H9 (cell line): Measurements from ENCODE around the gene ACRV1. TPM values are rescaled to one million over a fixed set of nuclear protein-coding genes. Genes with fewer than 3 reads are reported as not detected.

Source experiments
- DNase-seq: peaks from one replicate; pipeline ENCODE4 v3.0.0-alpha.2; 2017
- H2AFZ ChIP-seq: one replicate; pipeline ENCODE4 v1.6.1; 2013; ENCODE audit warnings: mild to moderate bottlenecking, low read length, control low read depth, moderate library complexity
- H2AK5ac ChIP-seq: 2 replicates; pipeline ENCODE4 v1.6.1; 2013; ENCODE audit warnings: low read length, control low read depth, mixed read lengths; ENCODE audit not compliant: insufficient read length
- H2BK120ac ChIP-seq: one replicate; pipeline ENCODE4 v1.6.1; 2013; ENCODE audit warnings: low read depth, mild to moderate bottlenecking, low read length, control low read depth, inconsistent platforms; ENCODE audit not compliant: poor library complexity, severe bottlenecking
- H2BK12ac ChIP-seq: 2 replicates; pipeline ENCODE4 v1.6.1; 2013; ENCODE audit warnings: low read length, control low read depth, mixed read lengths, low read depth; ENCODE audit not compliant: insufficient read length
- H2BK15ac ChIP-seq: 2 replicates; pipeline ENCODE4 v1.6.1; 2013; ENCODE audit warnings: low read depth, low read length, control low read depth
- H2BK20ac ChIP-seq: one replicate; pipeline ENCODE4 v1.6.1; 2013; ENCODE audit warnings: low read depth, mild to moderate bottlenecking, low read length, control low read depth, inconsistent platforms; ENCODE audit not compliant: poor library complexity, severe bottlenecking
- H2BK5ac ChIP-seq: 2 replicates; pipeline ENCODE4 v1.6.1; 2013; ENCODE audit warnings: low read length, control low read depth, mixed read lengths; ENCODE audit not compliant: insufficient read length
- H3K14ac ChIP-seq: 2 replicates; pipeline ENCODE4 v1.6.1; 2013; ENCODE audit warnings: low read length, control low read depth; ENCODE audit not compliant: insufficient read depth
- H3K18ac ChIP-seq: 2 replicates; pipeline ENCODE4 v1.6.1; 2013; ENCODE audit warnings: low read depth, mild to moderate bottlenecking, mixed read lengths, low read length, control low read depth; ENCODE audit not compliant: insufficient read length
- H3K23ac ChIP-seq: 2 replicates; pipeline ENCODE4 v1.6.1; 2013; ENCODE audit warnings: low read length, control low read depth, mixed read lengths, low read depth; ENCODE audit not compliant: insufficient read length
- H3K23me2 ChIP-seq: 2 replicates; pipeline ENCODE4 v1.6.1; 2013; ENCODE audit warnings: low read depth, mild to moderate bottlenecking, mixed read lengths, low read length, control low read depth; ENCODE audit not compliant: insufficient read length, poor library complexity, severe bottlenecking
- H3K27ac ChIP-seq: 2 replicates; pipeline ENCODE4 v1.5.1; 2013; ENCODE audit warnings: low read length, control low read depth, mixed read lengths, low read depth; ENCODE audit not compliant: insufficient read length
- H3K27me3 ChIP-seq: 2 replicates; pipeline ENCODE4 v1.6.1; 2013; ENCODE audit warnings: low read length, control low read depth, inconsistent platforms; ENCODE audit not compliant: insufficient read depth
- H3K4ac ChIP-seq: 2 replicates; pipeline ENCODE4 v1.6.1; 2013; ENCODE audit warnings: low read depth, mild to moderate bottlenecking, control low read depth, inconsistent platforms, low read length, moderate library complexity
- H3K4me1 ChIP-seq: 2 replicates; pipeline ENCODE4 v1.6.1; 2013; ENCODE audit warnings: low read length, control low read depth, inconsistent platforms; ENCODE audit not compliant: insufficient read depth
- H3K4me2 ChIP-seq: 2 replicates; pipeline ENCODE4 v1.6.1; 2013; ENCODE audit warnings: low read length, control low read depth, mixed read lengths; ENCODE audit not compliant: insufficient read length, insufficient read depth
- H3K56ac ChIP-seq: 2 replicates; pipeline ENCODE4 v1.6.1; 2013; ENCODE audit warnings: low read depth, mild to moderate bottlenecking, mixed read lengths, low read length, control low read depth; ENCODE audit not compliant: insufficient read length
- H3K79me1 ChIP-seq: 2 replicates; pipeline ENCODE4 v1.6.1; 2013; ENCODE audit warnings: low read depth, mild to moderate bottlenecking, moderate library complexity, low read length, control low read depth, inconsistent platforms; ENCODE audit not compliant: insufficient read depth, poor library complexity, severe bottlenecking
- H3K79me2 ChIP-seq: 2 replicates; pipeline ENCODE4 v1.6.1; 2013; ENCODE audit warnings: low read length, control low read depth, inconsistent platforms; ENCODE audit not compliant: insufficient read depth
- H3K9ac ChIP-seq: 2 replicates; pipeline ENCODE4 v1.6.1; 2013; ENCODE audit warnings: low read length, control low read depth, mixed read lengths; ENCODE audit not compliant: insufficient read length; ENCODE audit errors: extremely low read depth
- H3K9me3 ChIP-seq: one replicate; pipeline ENCODE4 v1.6.1; 2013; ENCODE audit warnings: low read depth, low read length, inconsistent platforms; ENCODE audit not compliant: control insufficient read depth
- H3T11ph ChIP-seq: one replicate; pipeline ENCODE4 v1.6.1; 2013; ENCODE audit warnings: mild to moderate bottlenecking, low read length, control low read depth, inconsistent platforms
- H4K20me1 ChIP-seq: one replicate; pipeline ENCODE4 v1.6.1; 2013; ENCODE audit not compliant: control insufficient read depth, insufficient read length, insufficient read depth
- H4K5ac ChIP-seq: 2 replicates; pipeline ENCODE4 v1.6.1; 2013; ENCODE audit warnings: low read depth, mild to moderate bottlenecking, mixed read lengths, low read length, control low read depth; ENCODE audit not compliant: insufficient read length
- H4K8ac ChIP-seq: replicated peaks from 2 replicates; pipeline ENCODE4 v1.6.1; 2013; ENCODE audit warnings: low read length, control low read depth, mixed read lengths, low read depth; ENCODE audit not compliant: insufficient read length
- H4K91ac ChIP-seq: 2 replicates; pipeline ENCODE4 v1.6.1; 2013; ENCODE audit warnings: low read depth, mild to moderate bottlenecking, moderate library complexity, mixed read lengths, low read length, control low read depth; ENCODE audit not compliant: insufficient read length
- H3K27ac Mint-ChIP-seq, 3 experiments: 2 replicates in 2 of 3; 3 replicates in 1 of 3; pipeline ENCODE4 v1.8.0; 2020 to 2021; ENCODE audit warnings: mixed read lengths in 3 of 3, mild to moderate bottlenecking in 1 of 3, moderate library complexity in 1 of 3
- H3K27me3 Mint-ChIP-seq: 2 replicates; pipeline ENCODE4 v1.8.0; 2021; ENCODE audit warnings: low read depth, mild to moderate bottlenecking, moderate library complexity, mixed read lengths
- H3K36me3 Mint-ChIP-seq, 3 experiments: 2 replicates in 2 of 3; 3 replicates in 1 of 3; pipeline ENCODE4 v1.8.0; 2020 to 2021; ENCODE audit warnings: low read depth in 3 of 3, mixed read lengths in 3 of 3; ENCODE audit not compliant: insufficient read depth in 1 of 3
- H3K4me1 Mint-ChIP-seq, 2 experiments: 2 replicates each; pipeline ENCODE4 v1.8.0; 2020; ENCODE audit warnings: mixed read lengths in 2 of 2
- H3K4me3 Mint-ChIP-seq, 2 experiments: 2 replicates in 1 of 2; 3 replicates in 1 of 2; pipeline ENCODE4 v1.8.0; 2020 to 2021; ENCODE audit warnings: mild to moderate bottlenecking in 2 of 2, mixed read lengths in 2 of 2, moderate library complexity in 1 of 2
- H3K9me3 Mint-ChIP-seq, 2 experiments: 2 replicates in 1 of 2; 3 replicates in 1 of 2; pipeline ENCODE4 v1.8.0; 2020; ENCODE audit warnings: mild to moderate bottlenecking in 2 of 2, mixed read lengths in 2 of 2, moderate library complexity in 1 of 2
- WGBS: extraction: QIAGEN DNeasy Blood & Tissue Kit; methylation state at CpG from one replicate; pipeline ENCODE4 v1.1.7; 2013; ENCODE audit warnings: missing lambda C conversion rate, low lambda C conversion rate, mixed read lengths; ENCODE audit not compliant: insufficient read length; ENCODE audit errors: extremely low coverage; 5-methylcytosine and 5-hydroxymethylcytosine counted together
- total RNA-seq: library from RNA; stranded (reverse); gene quantifications from 2 replicates; pipeline ENCODE4 v1.2.1, GENCODE V29; 2021
- TF ChIP-seq, protein P1 (sequence below): fragments of 200-600 bp; sonication (generic); conservative IDR thresholded peaks from 3 replicates; pipeline ENCODE4 v1.8.0; 2021; ENCODE audit warnings: antibody characterized with exemption, mild to moderate bottlenecking

ACRV1 gene
- total RNA-seq, 1 experiment from 2014 or later: not detected

DNA sequence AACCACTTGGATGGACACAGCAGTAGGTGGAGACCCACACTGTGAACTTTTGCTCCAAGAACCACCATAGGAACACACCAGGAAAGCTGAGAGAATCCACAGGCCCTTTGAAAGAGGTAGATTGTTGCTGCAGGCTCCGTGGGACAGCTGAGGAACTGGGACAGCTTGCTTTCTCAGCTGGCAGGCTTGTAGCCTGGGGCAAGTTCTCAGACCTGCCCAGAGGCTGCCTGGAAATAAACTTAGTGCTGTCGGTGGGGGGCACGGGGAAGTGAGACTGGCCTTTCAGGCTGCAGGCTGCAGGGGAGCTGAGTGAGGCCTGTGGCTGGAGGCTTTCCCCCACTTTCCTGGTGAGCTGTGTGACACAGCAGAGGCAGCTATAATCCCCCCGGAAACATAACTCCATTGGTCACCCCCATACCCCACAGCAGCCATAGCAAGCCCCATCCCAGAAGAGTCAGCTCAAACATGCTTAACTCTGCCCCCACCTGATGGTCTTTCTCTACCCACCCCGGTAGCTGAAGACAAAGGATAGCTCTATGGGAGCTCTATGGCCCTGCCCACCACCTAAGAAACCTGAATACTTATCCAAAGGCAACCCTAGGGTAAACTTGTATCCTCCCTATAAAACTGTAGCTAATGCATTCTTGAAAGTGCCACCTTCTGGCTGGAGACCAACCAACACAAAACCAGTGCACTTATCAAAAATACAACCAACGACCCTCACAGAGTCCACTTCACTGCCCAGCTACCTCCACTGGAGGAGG is 21.4 kb upstream of the ACRV1 start:
- H3T11ph ChIP-seq: no peak overlapping the region
- H3K23ac ChIP-seq: no peak overlapping the region
- peaks cover 4% of the 10 kb centered on the region for H3K27me3 Mint-ChIP-seq
- no CpG with 5 or more reads among the region's 6 CpGs for WGBS
- no peak overlapping the region for H3K4me2 ChIP-seq
- H2BK15ac ChIP-seq: no peak overlapping the region
- H4K20me1 ChIP-seq: no peaks in the 10 kb centered on the region
- no peak overlapping the region for H3K18ac ChIP-seq
- H2AFZ ChIP-seq: no peak overlapping the region
- no peaks in the 10 kb centered on the region for H3K9me3 ChIP-seq
- peak; percentile 58 for DNase-seq
- H2BK5ac ChIP-seq: no peak overlapping the region
- no peak overlapping the region for H4K91ac ChIP-seq
- H3K4me1 ChIP-seq: no peaks in the 10 kb centered on the region
- no peak overlapping the region for H4K5ac ChIP-seq
- peak overlapping the region in 2 of 3 experiments; percentile 59 to 68; a peak in 2 of 7 replicates for H3K27ac Mint-ChIP-seq
- H3K4me1 Mint-ChIP-seq: peaks cover 16% of the 10 kb centered on the region in 2 experiments
- peaks cover 0 to 2% (median 0%) of the 10 kb centered on the region in 3 experiments; a peak in 3 of 7 replicates for H3K36me3 Mint-ChIP-seq
- no peak overlapping the region for H3K4me3 Mint-ChIP-seq
- no peak overlapping the region for H3K14ac ChIP-seq
- no peak overlapping the region for H2AK5ac ChIP-seq
- no peak overlapping the region for H2BK12ac ChIP-seq
- H3K27ac ChIP-seq: no peak overlapping the region
- no peaks in the 10 kb centered on the region for H3K23me2 ChIP-seq
- no peaks in the 10 kb centered on the region for H3K79me2 ChIP-seq
- H3K9me3 Mint-ChIP-seq: peaks cover 0 to 2% of the 10 kb centered on the region in 2 experiments; a peak in 2 of 5 replicates
- H3K56ac ChIP-seq: no peak overlapping the region
- H3K9ac ChIP-seq: no peak overlapping the region
- H3K4ac ChIP-seq: no peak overlapping the region
- TF ChIP-seq, protein P1, sequence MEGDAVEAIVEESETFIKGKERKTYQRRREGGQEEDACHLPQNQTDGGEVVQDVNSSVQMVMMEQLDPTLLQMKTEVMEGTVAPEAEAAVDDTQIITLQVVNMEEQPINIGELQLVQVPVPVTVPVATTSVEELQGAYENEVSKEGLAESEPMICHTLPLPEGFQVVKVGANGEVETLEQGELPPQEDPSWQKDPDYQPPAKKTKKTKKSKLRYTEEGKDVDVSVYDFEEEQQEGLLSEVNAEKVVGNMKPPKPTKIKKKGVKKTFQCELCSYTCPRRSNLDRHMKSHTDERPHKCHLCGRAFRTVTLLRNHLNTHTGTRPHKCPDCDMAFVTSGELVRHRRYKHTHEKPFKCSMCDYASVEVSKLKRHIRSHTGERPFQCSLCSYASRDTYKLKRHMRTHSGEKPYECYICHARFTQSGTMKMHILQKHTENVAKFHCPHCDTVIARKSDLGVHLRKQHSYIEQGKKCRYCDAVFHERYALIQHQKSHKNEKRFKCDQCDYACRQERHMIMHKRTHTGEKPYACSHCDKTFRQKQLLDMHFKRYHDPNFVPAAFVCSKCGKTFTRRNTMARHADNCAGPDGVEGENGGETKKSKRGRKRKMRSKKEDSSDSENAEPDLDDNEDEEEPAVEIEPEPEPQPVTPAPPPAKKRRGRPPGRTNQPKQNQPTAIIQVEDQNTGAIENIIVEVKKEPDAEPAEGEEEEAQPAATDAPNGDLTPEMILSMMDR: no peak
- H2BK120ac ChIP-seq: no peak overlapping the region
- no peak overlapping the region for H2BK20ac ChIP-seq
- H3K79me1 ChIP-seq: no peaks in the 10 kb centered on the region
- H3K27me3 ChIP-seq: no peaks in the 10 kb centered on the region
- H4K8ac ChIP-seq: no peak overlapping the region
